DOHH2 (cell line): ENCODE results near the gene SIGLEC6.

ENCODE experiments used
- H3F3A ChIP-seq: fragments of 200-600 bp; sonication (generic), shearing (Covaris generic); 2 replicates; pipeline ENCODE4 v1.6.0; 2016; ENCODE audit warnings: antibody characterized with exemption, mild to moderate bottlenecking; ENCODE audit not compliant: control insufficient read depth, insufficient read depth
- H3K27ac ChIP-seq: fragments of 200-600 bp; sonication (generic); 2 replicates; pipeline ENCODE4 v1.5.1; 2014; ENCODE audit warnings: low read depth, mild to moderate bottlenecking, low read length, moderate library complexity
- H3K27me3 ChIP-seq: fragments of 200-600 bp; sonication (generic); 2 replicates; pipeline ENCODE4 v1.6.1; 2014; ENCODE audit warnings: mild to moderate bottlenecking, low read length, mixed read lengths; ENCODE audit not compliant: control insufficient read depth
- H3K36me3 ChIP-seq: fragments of 200-600 bp; sonication (generic); 2 replicates; pipeline ENCODE4 v1.6.1; 2014; ENCODE audit warnings: mild to moderate bottlenecking, low read length, moderate library complexity, mixed read lengths; ENCODE audit not compliant: control insufficient read depth
- H3K4me1 ChIP-seq: fragments of 200-600 bp; sonication (generic); 2 replicates; pipeline ENCODE4 v1.6.1; 2014; ENCODE audit warnings: mild to moderate bottlenecking, low read length, mixed read lengths; ENCODE audit not compliant: control insufficient read depth
- H3K4me2 ChIP-seq: fragments of 200-600 bp; sonication (generic); 2 replicates; pipeline ENCODE4 v1.6.0; 2014; ENCODE audit warnings: mild to moderate bottlenecking, low read length, moderate library complexity
- H3K4me3 ChIP-seq: fragments of 200-600 bp; sonication (generic); 2 replicates; pipeline ENCODE4 v1.5.1; 2014; ENCODE audit warnings: mild to moderate bottlenecking, low read length, mixed read lengths
- H3K79me2 ChIP-seq: fragments of 200-600 bp; sonication (generic); 2 replicates; pipeline ENCODE4 v1.6.1; 2014; ENCODE audit warnings: mild to moderate bottlenecking, low read length, mixed read lengths; ENCODE audit not compliant: control insufficient read depth
- H3K9me2 ChIP-seq: fragments of 200-600 bp; sonication (generic); replicated peaks from 2 replicates; pipeline ENCODE4 v1.6.1; 2014; ENCODE audit warnings: mild to moderate bottlenecking, low read length, mixed read lengths; ENCODE audit not compliant: control insufficient read depth
- H3K9me3 ChIP-seq: fragments of 200-600 bp; sonication (generic); 2 replicates; pipeline ENCODE4 v1.6.1; 2014; ENCODE audit warnings: antibody characterized with exemption, low read length, mixed read lengths; ENCODE audit not compliant: control insufficient read depth, insufficient read depth
- H4K20me1 ChIP-seq: fragments of 200-600 bp; sonication (generic); 2 replicates; pipeline ENCODE4 v1.6.0; 2014; ENCODE audit warnings: low read depth, mild to moderate bottlenecking, antibody characterized with exemption, low read length, moderate library complexity; ENCODE audit not compliant: control insufficient read depth, insufficient read depth
- EZH2phosphoT487 ChIP-seq: fragments of 200-600 bp; sonication (generic); IDR thresholded peaks from 2 replicates; pipeline ENCODE4 v1.6.1; 2017; ENCODE audit warnings: borderline replicate concordance, mild to moderate bottlenecking, antibody characterized with exemption, low read length, moderate library complexity, mixed read lengths
- TF ChIP-seq, protein P1 (sequence below): fragments of 200-600 bp; sonication (generic); IDR thresholded peaks from one replicate; pipeline ENCODE4 v1.5.1; 2014; ENCODE audit warnings: antibody characterized with exemption, mild to moderate bottlenecking, low read depth, low read length; ENCODE audit not compliant: poor library complexity, severe bottlenecking

Gene SIGLEC6

DNA sequence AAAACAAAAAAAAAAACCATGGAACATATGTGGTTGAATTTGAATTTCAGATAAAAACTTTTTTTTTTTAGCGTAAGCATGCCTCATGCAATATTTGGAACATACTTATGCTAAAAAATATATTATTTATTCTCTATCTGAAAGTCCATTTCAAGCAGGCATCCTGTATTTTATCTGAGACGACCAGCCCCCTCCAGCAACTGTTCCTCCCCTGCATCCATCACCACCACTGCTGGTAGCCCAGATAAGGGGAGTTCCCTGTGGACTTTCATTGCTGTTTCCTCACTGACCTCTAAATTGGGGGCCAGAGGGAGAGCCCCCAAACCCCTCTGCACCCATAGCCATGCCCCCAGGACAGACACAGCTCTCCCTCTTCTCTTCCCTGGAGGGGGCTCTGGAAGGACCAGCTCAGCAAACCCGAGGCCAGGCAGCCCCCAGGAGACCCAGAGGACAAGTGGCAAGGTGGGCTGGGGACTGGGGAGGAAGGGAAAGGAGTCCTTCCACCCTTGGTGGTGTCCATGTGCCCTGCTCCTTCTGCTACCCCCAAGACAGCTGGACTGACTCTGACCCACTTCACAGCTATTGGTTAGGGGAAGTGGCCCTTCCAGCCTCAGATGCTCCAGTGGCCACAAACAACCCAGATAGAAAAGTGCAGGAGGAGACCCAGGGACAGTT lies 23.3 kb downstream of the SIGLEC6 start:
- Histone ChIP-seq H3K36me3 (no peaks in the 10 kb centered on the region), H3K4me2 (no peak overlapping the region), H3K4me3 (no peak overlapping the region), H3K9me3 (no peaks in the 10 kb centered on the region), H3K79me2 (no peaks in the 10 kb centered on the region), H3K27ac (no peak overlapping the region), H3F3A (no peaks in the 10 kb centered on the region), H4K20me1 (no peaks in the 10 kb centered on the region), H3K27me3 (peaks cover 3% of the 10 kb centered on the region), H3K9me2 (no peaks in the 10 kb centered on the region), H3K4me1 (no peaks in the 10 kb centered on the region)
- TF ChIP-seq, protein P1, sequence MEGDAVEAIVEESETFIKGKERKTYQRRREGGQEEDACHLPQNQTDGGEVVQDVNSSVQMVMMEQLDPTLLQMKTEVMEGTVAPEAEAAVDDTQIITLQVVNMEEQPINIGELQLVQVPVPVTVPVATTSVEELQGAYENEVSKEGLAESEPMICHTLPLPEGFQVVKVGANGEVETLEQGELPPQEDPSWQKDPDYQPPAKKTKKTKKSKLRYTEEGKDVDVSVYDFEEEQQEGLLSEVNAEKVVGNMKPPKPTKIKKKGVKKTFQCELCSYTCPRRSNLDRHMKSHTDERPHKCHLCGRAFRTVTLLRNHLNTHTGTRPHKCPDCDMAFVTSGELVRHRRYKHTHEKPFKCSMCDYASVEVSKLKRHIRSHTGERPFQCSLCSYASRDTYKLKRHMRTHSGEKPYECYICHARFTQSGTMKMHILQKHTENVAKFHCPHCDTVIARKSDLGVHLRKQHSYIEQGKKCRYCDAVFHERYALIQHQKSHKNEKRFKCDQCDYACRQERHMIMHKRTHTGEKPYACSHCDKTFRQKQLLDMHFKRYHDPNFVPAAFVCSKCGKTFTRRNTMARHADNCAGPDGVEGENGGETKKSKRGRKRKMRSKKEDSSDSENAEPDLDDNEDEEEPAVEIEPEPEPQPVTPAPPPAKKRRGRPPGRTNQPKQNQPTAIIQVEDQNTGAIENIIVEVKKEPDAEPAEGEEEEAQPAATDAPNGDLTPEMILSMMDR, result no peak
- no peak for TF ChIP-seq EZH2phosphoT487

DNA sequence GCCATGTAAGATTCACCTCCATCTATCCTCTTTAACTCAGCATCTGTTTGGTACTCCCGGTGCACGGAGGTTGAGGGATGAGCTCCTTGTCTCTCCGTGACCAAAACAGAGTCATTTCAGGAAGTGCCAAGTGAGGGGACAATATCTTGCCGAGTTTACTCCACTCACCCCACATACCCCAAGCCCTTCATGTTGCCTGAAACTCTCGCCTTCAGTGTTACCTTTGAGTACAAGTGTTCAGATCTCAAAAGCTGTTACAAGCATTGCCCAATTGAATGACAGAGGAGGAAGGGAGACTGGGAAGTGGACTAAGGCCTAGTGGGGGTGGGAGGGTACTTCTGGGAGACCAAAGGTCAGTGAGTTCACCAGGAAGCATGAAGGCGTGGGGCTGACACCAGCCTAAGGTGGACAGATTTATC lies 23.8 kb downstream of the SIGLEC6 start:
- Histone ChIP-seq H3K27me3 (no peaks in the 10 kb centered on the region), H3K4me3 (no peak overlapping the region), H3K9me2 (no peaks in the 10 kb centered on the region), H3F3A (no peaks in the 10 kb centered on the region), H3K4me2 (no peak overlapping the region), H3K9me3 (no peaks in the 10 kb centered on the region), H3K4me1 (no peaks in the 10 kb centered on the region), H3K27ac (no peak overlapping the region), H3K79me2 (no peaks in the 10 kb centered on the region), H3K36me3 (no peaks in the 10 kb centered on the region), H4K20me1 (no peaks in the 10 kb centered on the region)
- no peak for TF ChIP-seq EZH2phosphoT487
- TF ChIP-seq, protein P1, result no peak

DNA sequence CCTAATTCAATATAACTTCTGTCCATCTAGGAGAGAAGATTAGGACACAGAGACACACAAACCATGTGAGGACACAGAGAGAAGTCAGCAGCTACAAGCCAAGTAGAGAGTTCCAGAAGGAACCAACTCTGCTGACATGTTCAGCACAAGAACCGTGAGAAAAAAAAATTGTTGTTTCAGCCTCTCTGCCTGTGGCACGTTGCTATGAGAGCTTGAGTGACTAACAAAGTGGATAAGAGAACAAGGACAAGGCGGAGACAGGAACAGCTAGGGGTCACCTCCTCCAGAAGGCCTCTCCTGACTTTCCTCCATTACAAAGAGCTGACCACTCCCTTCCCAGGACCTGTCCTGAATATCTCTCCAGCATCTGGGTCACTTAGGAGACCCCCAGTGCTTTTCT lies 24.3 kb downstream of the SIGLEC6 start:
- Histone ChIP-seq H3K79me2 (no peaks in the 10 kb centered on the region), H3K27ac (no peak overlapping the region), H3F3A (no peaks in the 10 kb centered on the region), H3K9me3 (no peaks in the 10 kb centered on the region), H3K9me2 (no peaks in the 10 kb centered on the region), H3K4me1 (no peaks in the 10 kb centered on the region), H3K4me3 (no peak overlapping the region), H3K36me3 (no peaks in the 10 kb centered on the region), H3K27me3 (no peaks in the 10 kb centered on the region), H3K4me2 (no peak overlapping the region), H4K20me1 (no peaks in the 10 kb centered on the region)
- TF ChIP-seq, protein P1, result no peak
- TF ChIP-seq EZH2phosphoT487, result no peak
